ENCODE measurements around the gene ADGRG6.

ADGRG6 gene

GRCh38 chr6:142297605-142297995 lies 4.2 kb upstream of the ADGRG6 start:
- Histone ChIP-seq H3K4me2 (ENCODE audit: low read depth, low read length, poor library complexity, severe bottlenecking) (no peak overlapping the region), H3F3A (ENCODE audit: insufficient read depth) (no peaks in the 10 kb centered on the region), H3K27ac (ENCODE audit: low read depth, low read length) (no peak overlapping the region), H3K4me3 (ENCODE audit: insufficient read depth, low read length, poor library complexity, severe bottlenecking) (no peak overlapping the region), H3K9me2 (replicated peaks; ENCODE audit: insufficient read depth, low read length) (no peaks in the 10 kb centered on the region), H4K20me1 (ENCODE audit: low read depth, low read length) (no peaks in the 10 kb centered on the region), H3K79me2 (ENCODE audit: insufficient read depth, low read length) (no peaks in the 10 kb centered on the region), H3K27me3 (ENCODE audit: low read length) (no peaks in the 10 kb centered on the region), H2AFZ (ENCODE audit: low read depth, low read length, severe bottlenecking) (no peak overlapping the region), H3K9ac (ENCODE audit: low read length) (no peak overlapping the region), H3K9me3 (ENCODE audit: insufficient read depth, low read length) (no peaks in the 10 kb centered on the region), H3K36me3 (ENCODE audit: low read length) (no peaks in the 10 kb centered on the region)
- no peak for TF ChIP-seq EZH2phosphoT487 (conservative IDR thresholded peaks at IDR 0.05; ENCODE audit: low read length)
- TF ChIP-seq CTCF (IDR thresholded peaks at IDR 0.05; ENCODE audit: insufficient read depth, low read length, poor library complexity, severe bottlenecking) = no peak

GRCh38 chr6:142297996-142298753 lies 3.6 kb upstream of the ADGRG6 start:
- H3K4me3 ChIP-seq (ENCODE audit: insufficient read depth, low read length, poor library complexity, severe bottlenecking) = no peak overlapping the region
- no peak overlapping the region for H3K27ac ChIP-seq (ENCODE audit: low read depth, low read length)
- H4K20me1 ChIP-seq (ENCODE audit: low read depth, low read length) = no peaks in the 10 kb centered on the region
- no peaks in the 10 kb centered on the region for H3K27me3 ChIP-seq (ENCODE audit: low read length)
- H3K9ac ChIP-seq (ENCODE audit: low read length) = no peak overlapping the region
- no peaks in the 10 kb centered on the region for H3K36me3 ChIP-seq (ENCODE audit: low read length)
- no peaks in the 10 kb centered on the region for H3K79me2 ChIP-seq (ENCODE audit: insufficient read depth, low read length)
- H3K9me2 ChIP-seq (replicated peaks; ENCODE audit: insufficient read depth, low read length) = no peaks in the 10 kb centered on the region
- H3K9me3 ChIP-seq (ENCODE audit: insufficient read depth, low read length) = no peaks in the 10 kb centered on the region
- H3K4me2 ChIP-seq (ENCODE audit: low read depth, low read length, poor library complexity, severe bottlenecking) = no peak overlapping the region
- no peaks in the 10 kb centered on the region for H3F3A ChIP-seq (ENCODE audit: insufficient read depth)
- no peak for TF ChIP-seq CTCF (IDR thresholded peaks at IDR 0.05; ENCODE audit: insufficient read depth, low read length, poor library complexity, severe bottlenecking)
- no peak overlapping the region for H2AFZ ChIP-seq (ENCODE audit: low read depth, low read length, severe bottlenecking)

GRCh38 chr6:142300302-142300701 lies 1.5 kb upstream of the ADGRG6 start:
- H4K20me1 ChIP-seq (ENCODE audit: low read depth, low read length) = no peaks in the 10 kb centered on the region
- no peaks in the 10 kb centered on the region for H3F3A ChIP-seq (ENCODE audit: insufficient read depth)
- no peaks in the 10 kb centered on the region for H3K79me2 ChIP-seq (ENCODE audit: insufficient read depth, low read length)
- H3K4me3 ChIP-seq (ENCODE audit: insufficient read depth, low read length, poor library complexity, severe bottlenecking) = no peak overlapping the region
- no peak overlapping the region for H3K27ac ChIP-seq (ENCODE audit: low read depth, low read length)
- no peaks in the 10 kb centered on the region for H3K27me3 ChIP-seq (ENCODE audit: low read length)
- H3K4me2 ChIP-seq (ENCODE audit: low read depth, low read length, poor library complexity, severe bottlenecking) = no peak overlapping the region
- no peak overlapping the region for H3K9ac ChIP-seq (ENCODE audit: low read length)
- TF ChIP-seq CTCF (IDR thresholded peaks at IDR 0.05; ENCODE audit: insufficient read depth, low read length, poor library complexity, severe bottlenecking) (no peak), EZH2phosphoT487 (conservative IDR thresholded peaks at IDR 0.05; ENCODE audit: low read length) (no peak)
- no peak overlapping the region for H2AFZ ChIP-seq (ENCODE audit: low read depth, low read length, severe bottlenecking)
- no peaks in the 10 kb centered on the region for H3K9me3 ChIP-seq (ENCODE audit: insufficient read depth, low read length)
- no peaks in the 10 kb centered on the region for H3K36me3 ChIP-seq (ENCODE audit: low read length)
- H3K9me2 ChIP-seq (replicated peaks; ENCODE audit: insufficient read depth, low read length) = no peaks in the 10 kb centered on the region
